Neutrophil (primary cell): ENCODE measurements around the gene CAPN1.
"Not testable (repeated sequence)": the region's sequence is repeated elsewhere in the genome, so short reads cannot be mapped to it uniquely, and the experiment has no call there.

Source experiments
- H3K27ac ChIP-seq: fragments of 200-600 bp; sonication (generic); 2 replicates; pipeline ENCODE4 v1.5.1; 2016; ENCODE audit warnings: mild to moderate bottlenecking, moderate library complexity
- H3K27me3 ChIP-seq: fragments of 200-600 bp; sonication (generic); 2 replicates; pipeline ENCODE4 v1.6.0; 2016; ENCODE audit warnings: mild to moderate bottlenecking
- H3K36me3 ChIP-seq: fragments of 200-600 bp; sonication (generic); 2 replicates; pipeline ENCODE4 v1.5.1; 2017
- H3K4me1 ChIP-seq, 2 experiments: fragments of 200-600 bp in 1 of 2; sonication (generic) in 1 of 2; 1 replicate in 1 of 2; 2 replicates in 1 of 2; pipeline versions ENCODE4 v1.5.1 to v1.6.1; 2013 to 2016; ENCODE audit warnings: low read depth in 1 of 2, low read length in 1 of 2, mild to moderate bottlenecking in 1 of 2, moderate library complexity in 1 of 2; ENCODE audit not compliant: control insufficient read depth in 1 of 2, insufficient read depth in 1 of 2
- H3K4me3 ChIP-seq, 2 experiments: fragments of 200-600 bp in 1 of 2; sonication (generic) in 1 of 2; 1 replicate in 1 of 2; 2 replicates in 1 of 2; pipeline ENCODE4 v1.5.1; 2013 to 2016; ENCODE audit warnings: low read depth in 1 of 2, low read length in 1 of 2, mild to moderate bottlenecking in 1 of 2, moderate library complexity in 1 of 2
- H3K9me3 ChIP-seq: fragments of 200-600 bp; sonication (generic); 2 replicates; pipeline ENCODE4 v1.5.1; 2016
- TF ChIP-seq, protein P1 (sequence below): fragments of 200-600 bp; sonication (generic); IDR thresholded peaks from 2 replicates; pipeline ENCODE4 v1.5.1; 2016; ENCODE audit warnings: antibody characterized with exemption

The CAPN1 gene

GRCh38 chr11:65224930-65225278, 43.2 kb downstream of the CAPN1 start:
- H3K4me3 ChIP-seq, result peak overlapping the region in 1 of 2 experiments; percentile 72
- TF ChIP-seq, protein P1, sequence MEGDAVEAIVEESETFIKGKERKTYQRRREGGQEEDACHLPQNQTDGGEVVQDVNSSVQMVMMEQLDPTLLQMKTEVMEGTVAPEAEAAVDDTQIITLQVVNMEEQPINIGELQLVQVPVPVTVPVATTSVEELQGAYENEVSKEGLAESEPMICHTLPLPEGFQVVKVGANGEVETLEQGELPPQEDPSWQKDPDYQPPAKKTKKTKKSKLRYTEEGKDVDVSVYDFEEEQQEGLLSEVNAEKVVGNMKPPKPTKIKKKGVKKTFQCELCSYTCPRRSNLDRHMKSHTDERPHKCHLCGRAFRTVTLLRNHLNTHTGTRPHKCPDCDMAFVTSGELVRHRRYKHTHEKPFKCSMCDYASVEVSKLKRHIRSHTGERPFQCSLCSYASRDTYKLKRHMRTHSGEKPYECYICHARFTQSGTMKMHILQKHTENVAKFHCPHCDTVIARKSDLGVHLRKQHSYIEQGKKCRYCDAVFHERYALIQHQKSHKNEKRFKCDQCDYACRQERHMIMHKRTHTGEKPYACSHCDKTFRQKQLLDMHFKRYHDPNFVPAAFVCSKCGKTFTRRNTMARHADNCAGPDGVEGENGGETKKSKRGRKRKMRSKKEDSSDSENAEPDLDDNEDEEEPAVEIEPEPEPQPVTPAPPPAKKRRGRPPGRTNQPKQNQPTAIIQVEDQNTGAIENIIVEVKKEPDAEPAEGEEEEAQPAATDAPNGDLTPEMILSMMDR, result no peak
- peaks cover 60 to 64% of the 10 kb centered on the region in 2 experiments for H3K4me1 ChIP-seq
- no peaks in the 10 kb centered on the region for H3K27me3 ChIP-seq
- H3K36me3 ChIP-seq, result peaks cover 5% of the 10 kb centered on the region
- peak overlapping the region; percentile 72 for H3K27ac ChIP-seq
- H3K9me3 ChIP-seq, result no peaks in the 10 kb centered on the region

GRCh38 chr11:65225279-65226102, 43.8 kb downstream of the CAPN1 start:
- peaks cover 55 to 58% of the 10 kb centered on the region in 2 experiments for H3K4me1 ChIP-seq
- peak overlapping the region; percentile 68 to 72 for H3K4me3 ChIP-seq
- H3K27ac ChIP-seq, result peak overlapping the region; percentile 72
- TF ChIP-seq, protein P1, result peak; percentile 22
- H3K27me3 ChIP-seq, result no peaks in the 10 kb centered on the region
- no peaks in the 10 kb centered on the region for H3K9me3 ChIP-seq
- peaks cover 5% of the 10 kb centered on the region for H3K36me3 ChIP-seq

GRCh38 chr11:65226103-65226442, 44.3 kb downstream of the CAPN1 start:
- peaks cover 5% of the 10 kb centered on the region for H3K36me3 ChIP-seq
- H3K4me3 ChIP-seq, result peak overlapping the region; percentile 68 to 72
- no peaks in the 10 kb centered on the region for H3K9me3 ChIP-seq
- H3K27me3 ChIP-seq, result no peaks in the 10 kb centered on the region
- TF ChIP-seq, protein P1, result no peak
- H3K4me1 ChIP-seq, result peaks cover 50 to 52% of the 10 kb centered on the region in 2 experiments
- H3K27ac ChIP-seq, result peak overlapping the region; percentile 72

- Histone ChIP-seq H3K36me3 (peaks cover 5% of the 10 kb centered on the region), H3K4me1 (peaks cover 32 to 34% of the 10 kb centered on the region in 2 experiments), H3K9me3 (no peaks in the 10 kb centered on the region), H3K27ac (no peak overlapping the region), H3K4me3 (no peak overlapping the region), H3K27me3 (no peaks in the 10 kb centered on the region)
- TF ChIP-seq, protein P1, result no peak
Measured at GRCh38 chr11:65227879-65228278, 46.2 kb downstream of the CAPN1 start.

DNA sequence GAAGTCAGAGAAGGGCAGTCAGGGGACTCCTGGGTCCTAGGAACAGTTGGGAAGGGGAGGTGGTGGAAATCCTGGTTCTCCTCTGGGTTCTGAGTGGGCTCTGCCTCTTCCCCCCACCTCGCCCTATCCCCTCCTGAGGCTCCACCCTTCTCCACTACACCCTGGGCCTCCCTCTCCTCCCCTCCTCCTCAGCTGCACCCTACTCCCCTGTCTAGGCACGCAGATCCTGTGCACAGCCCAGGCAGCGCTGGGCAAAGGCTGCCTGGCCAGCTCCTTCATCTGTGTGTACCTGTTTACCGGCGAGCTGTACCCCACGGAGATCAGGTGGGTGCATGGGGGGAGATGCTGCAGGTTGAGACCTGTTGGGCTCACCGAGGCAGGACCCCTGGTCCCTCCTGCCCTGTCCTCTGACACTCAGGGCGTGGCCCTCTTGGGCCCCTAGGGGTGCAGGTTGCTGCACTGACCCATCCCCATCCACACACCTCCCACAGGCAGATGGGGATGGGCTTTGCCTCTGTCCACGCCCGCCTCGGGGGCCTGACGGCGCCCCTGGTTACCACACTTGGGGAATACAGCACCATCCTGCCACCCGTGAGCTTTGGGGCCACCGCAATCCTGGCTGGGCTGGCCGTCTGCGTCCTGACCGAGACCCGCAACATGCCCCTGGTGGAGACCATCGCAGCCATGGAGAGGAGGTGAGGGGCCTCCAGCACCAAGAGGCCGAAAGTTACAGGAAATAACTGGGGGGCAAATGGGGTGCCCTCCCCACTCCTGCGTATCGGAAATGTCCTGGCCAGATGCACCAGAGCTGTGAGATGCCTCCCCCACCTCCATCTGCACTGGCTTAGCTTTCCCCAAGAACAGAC, 54.7 kb downstream of the CAPN1 start:
- H3K9me3 ChIP-seq, result no peaks in the 10 kb centered on the region
- H3K27ac ChIP-seq, result no peak overlapping the region
- H3K36me3 ChIP-seq, result no peaks in the 10 kb centered on the region
- no peaks in the 10 kb centered on the region for H3K4me1 ChIP-seq
- no peak overlapping the region for H3K4me3 ChIP-seq
- H3K27me3 ChIP-seq, result no peaks in the 10 kb centered on the region
- TF ChIP-seq, protein P1, result no peak

DNA sequence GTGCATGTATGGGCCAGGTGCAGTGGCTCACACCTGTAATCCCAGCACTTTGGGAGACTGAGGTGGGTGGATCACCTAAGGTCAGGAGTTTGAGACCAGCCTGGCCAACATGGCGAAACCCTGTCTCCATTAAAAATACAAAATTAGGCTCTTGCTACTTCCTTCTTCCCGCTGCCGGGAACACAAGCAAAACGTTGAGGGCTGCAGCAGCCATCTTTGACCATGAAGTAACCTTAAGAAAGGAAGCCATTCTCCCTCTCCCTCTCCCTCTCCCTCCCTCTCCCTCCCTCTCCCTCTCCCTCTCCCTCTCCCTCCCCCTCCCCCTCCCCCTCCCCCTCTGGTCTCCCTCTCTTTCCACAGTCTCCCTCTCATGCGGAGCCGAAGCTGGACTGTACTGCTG, 56.6 kb downstream of the CAPN1 start:
- H3K36me3 ChIP-seq, H3K4me3 ChIP-seq, H3K4me1 ChIP-seq, H3K9me3 ChIP-seq, H3K27me3 ChIP-seq, H3K27ac ChIP-seq: not testable (repeated sequence)
